Fibroblast of lung (primary cell): ENCODE results near the gene NR5A1. TPM values are rescaled to one million over a fixed set of nuclear protein-coding genes. Genes with fewer than 3 reads are reported as not detected.

Experiments used
- DNase-seq, 2 donors: peaks; one replicate each; pipeline versions ENCODE4 v3.0.0 to v3.0.0-alpha.2; 2010; ENCODE audit warnings: low read depth in 2 of 2
- H2AFZ ChIP-seq: 2 replicates; pipeline ENCODE4 v1.5.1; 2012; ENCODE audit warnings: low read length, control low read depth, inconsistent platforms
- H3K27ac ChIP-seq: 2 replicates; pipeline ENCODE4 v1.5.1; 2011; ENCODE audit warnings: low read length, control low read depth; ENCODE audit not compliant: insufficient read depth
- H3K27me3 ChIP-seq: 2 replicates; pipeline ENCODE4 v1.5.1; 2011; ENCODE audit warnings: mild to moderate bottlenecking, low read length; ENCODE audit not compliant: control insufficient read depth, insufficient read depth
- H3K36me3 ChIP-seq: 2 replicates; pipeline ENCODE4 v1.5.1; 2011; ENCODE audit warnings: low read length; ENCODE audit not compliant: control insufficient read depth, insufficient read depth
- H3K4me1 ChIP-seq: 2 replicates; pipeline ENCODE4 v1.5.1; 2011; ENCODE audit warnings: low read length; ENCODE audit not compliant: control insufficient read depth, insufficient read depth; ENCODE audit errors: extremely low read depth
- H3K4me2 ChIP-seq: 2 replicates; pipeline ENCODE4 v1.5.1; 2011; ENCODE audit warnings: low read length, control low read depth; ENCODE audit not compliant: insufficient read depth; ENCODE audit errors: extremely low read depth
- H3K4me3 ChIP-seq, 4 experiments: fragments of 200-600 bp in 1 of 4; sonication (generic) in 1 of 4; replicated peaks in 1 of 4; 2 replicates each; pipeline ENCODE4 v1.5.1; 2011 to 2016; ENCODE audit warnings: low read length in 4 of 4, low read depth in 3 of 4, mild to moderate bottlenecking in 3 of 4, control low read depth in 2 of 4, inconsistent platforms in 1 of 4, mixed read lengths in 1 of 4; ENCODE audit not compliant: insufficient read depth in 1 of 4; ENCODE audit errors: control extremely low read depth in 1 of 4
- H3K79me2 ChIP-seq: 2 replicates; pipeline ENCODE4 v1.5.1; 2012; ENCODE audit warnings: mild to moderate bottlenecking, low read length, inconsistent platforms; ENCODE audit not compliant: control insufficient read depth, insufficient read depth
- H3K9ac ChIP-seq: 2 replicates; pipeline ENCODE4 v1.5.1; 2011; ENCODE audit warnings: mild to moderate bottlenecking, low read length, control low read depth; ENCODE audit not compliant: insufficient read depth
- H3K9me3 ChIP-seq: 2 replicates; pipeline ENCODE4 v1.5.1; 2012; ENCODE audit warnings: low read depth, low read length; ENCODE audit not compliant: control insufficient read depth, insufficient read depth
- H4K20me1 ChIP-seq: 2 replicates; pipeline ENCODE4 v1.5.1; 2011; ENCODE audit warnings: low read length; ENCODE audit not compliant: control insufficient read depth, insufficient read depth; ENCODE audit errors: extremely low read depth
- CTCF ChIP-seq, 2 donors: IDR thresholded peaks in 1 of 2; conservative IDR thresholded peaks in 1 of 2; 1 replicate in 1 of 2; 2 replicates in 1 of 2; pipeline ENCODE4 v1.5.1; 2011 to 2012; ENCODE audit warnings: low read length in 2 of 2, control low read depth in 1 of 2, inconsistent platforms in 1 of 2, low read depth in 1 of 2, mild to moderate bottlenecking in 1 of 2
- EZH2 ChIP-seq: IDR thresholded peaks from 2 replicates; pipeline ENCODE4 v1.5.1; 2012; ENCODE audit warnings: low read length, control low read depth, mild to moderate bottlenecking; ENCODE audit errors: missing control alignments
- polyA plus RNA-seq, 2 donors: library from polyadenylated mRNA; depleted of rRNA in 1 of 2; stranded (reverse) in 1 of 2; unstranded in 1 of 2; fragments of >200 nt; gene quantifications; 2 replicates each; pipeline ENCODE4 v1.2.1, GENCODE V29; 2011 to 2012; ENCODE audit warnings: missing spikeins in 1 of 2
- total RNA-seq: library from RNA; depleted of rRNA; stranded (reverse); fragments of >200 nt; gene quantifications from 2 replicates; pipeline ENCODE4 v1.2.1, GENCODE V29; 2014

The NR5A1 gene
- total and polyA plus RNA-seq, 2 donors (not counting 1 experiment from before 2014, with no cell fraction given), result not detected

- no peaks in the 10 kb centered on the region for H4K20me1 ChIP-seq
- no peak for DNase-seq
- no peak overlapping the region for H3K4me2 ChIP-seq
- H3K9ac ChIP-seq, result no peak overlapping the region
- no peaks in the 10 kb centered on the region for H3K79me2 ChIP-seq
- no peak overlapping the region for H3K4me3 ChIP-seq
- no peaks in the 10 kb centered on the region for H3K36me3 ChIP-seq
- TF ChIP-seq CTCF (conservative IDR thresholded peaks at IDR 0.05 in 1 of 2, IDR thresholded peaks at IDR 0.05 in 1 of 2; ENCODE audit: low read depth in 1 of 2, low read length in 2 of 2) (no peak), EZH2 (no peak)
- H3K27ac ChIP-seq, result no peak overlapping the region
- H3K4me1 ChIP-seq, result no peaks in the 10 kb centered on the region
- H3K9me3 ChIP-seq, result no peaks in the 10 kb centered on the region
- no peaks in the 10 kb centered on the region for H3K27me3 ChIP-seq
- H2AFZ ChIP-seq, result no peak overlapping the region
Measured at GRCh38 chr9:124444166-124444565, 63.0 kb downstream of the NR5A1 start.

GRCh38 chr9:124443625-124444024 lies 63.6 kb downstream of the NR5A1 start:
- H3K4me3 ChIP-seq, result no peak overlapping the region
- no peaks in the 10 kb centered on the region for H3K9me3 ChIP-seq
- DNase-seq, result no peak
- H3K4me1 ChIP-seq, result no peaks in the 10 kb centered on the region
- H3K36me3 ChIP-seq, result no peaks in the 10 kb centered on the region
- no peaks in the 10 kb centered on the region for H3K27me3 ChIP-seq
- H2AFZ ChIP-seq, result no peak overlapping the region
- H3K27ac ChIP-seq, result no peak overlapping the region
- no peaks in the 10 kb centered on the region for H3K79me2 ChIP-seq
- H3K4me2 ChIP-seq, result no peak overlapping the region
- H3K9ac ChIP-seq, result no peak overlapping the region
- TF ChIP-seq EZH2 (no peak), CTCF (conservative IDR thresholded peaks at IDR 0.05 in 1 of 2, IDR thresholded peaks at IDR 0.05 in 1 of 2; ENCODE audit: low read depth in 1 of 2, low read length in 2 of 2) (no peak)
- H4K20me1 ChIP-seq, result no peaks in the 10 kb centered on the region

- Histone ChIP-seq H3K4me1 (no peaks in the 10 kb centered on the region), H3K79me2 (no peaks in the 10 kb centered on the region), H2AFZ (no peak overlapping the region), H3K4me3 (no peak overlapping the region), H3K9ac (no peak overlapping the region), H3K27ac (no peak overlapping the region), H3K4me2 (no peak overlapping the region), H4K20me1 (no peaks in the 10 kb centered on the region), H3K27me3 (no peaks in the 10 kb centered on the region), H3K9me3 (no peaks in the 10 kb centered on the region), H3K36me3 (no peaks in the 10 kb centered on the region)
- no peak for TF ChIP-seq EZH2
- no peak for TF ChIP-seq CTCF (conservative IDR thresholded peaks at IDR 0.05 in 1 of 2, IDR thresholded peaks at IDR 0.05 in 1 of 2; ENCODE audit: low read depth in 1 of 2, low read length in 2 of 2)
- DNase-seq, result no peak
Measured at GRCh38 chr9:124442826-124443225, 64.4 kb downstream of the NR5A1 start.
